Heart left ventricle (tissue), 13 donors: ENCODE measurements around the gene CRHBP.
"Not testable (repeated sequence)": the region's sequence is repeated elsewhere in the genome, so short reads cannot be mapped to it uniquely, and the experiment has no call there.

Source experiments
- CTCF ChIP-seq, 12 donors: fragments of 200-600 bp; sonication (generic) in 4 of 12; IDR thresholded peaks; one replicate each; pipeline versions ENCODE4 v1.5.0 to v1.8.0; 2018 to 2022; ENCODE audit warnings: antibody characterized with exemption in 12 of 12, mild to moderate bottlenecking in 5 of 12
- POLR2A ChIP-seq, 2 donors: fragments of 450-650 bp; IDR thresholded peaks; one replicate each; pipeline ENCODE4 v1.6.1; 2017; ENCODE audit warnings: antibody characterized with exemption in 2 of 2, mild to moderate bottlenecking in 2 of 2, moderate library complexity in 2 of 2
- donor health status: ischemic (EF 13 %, LVEDD 7.1; RV severe dilation, severe dysfunction).
- donor health status: DM: no; HTN: yes; CAD: no.
- donor health status: DM: no; HTN: no; CAD: no.
- donor health status: ischemic (EF 25% LVEDD 6.9; RV normal size, moderate dysfunction).
- donor health status: ischemic (EF 25% LVEDD 5.7; RV mildly dilated, moderate dysfunction).
- donor health status: ischemic (EF 35%, LVEDD 5.7; RV mildly dilated, moderate dysfunction).
- donor health status: nonischemic (EF 11% LVEDD 7.7; RV severe dilation, severe dysfunction).
- donor health status: DM: yes; HTN: yes; CAD: no.
- donor health status: PGD.
- donor health status: ischemic (EF 29% LVEDD 5.4; RV normal size, mild dysfunction).
- donor health status: nonischemic (EF 23%, LVEDD 6.1; RV moderate dilation, normal function).

- TF ChIP-seq CTCF, POLR2A (IDR thresholded peaks at IDR 0.05): not testable (repeated sequence)
Observed at GRCh38 chr5:76998251-76998650, 45.4 kb downstream of the CRHBP start.
